GM12891 (cell line): ENCODE measurements around the gene STX11.

Experiments used
- POLR2A ChIP-seq: IDR thresholded peaks from 2 replicates; pipeline ENCODE4 v1.6.1; 2011; ENCODE audit warnings: low read depth, low read length, control low read depth
- POLR2AphosphoS5 ChIP-seq: IDR thresholded peaks from 2 replicates; pipeline ENCODE4 v1.6.1; 2011; ENCODE audit warnings: low read depth, low read length, control low read depth
- SPI1 ChIP-seq: IDR thresholded peaks from 2 replicates; pipeline ENCODE4 v1.6.1; 2011; ENCODE audit warnings: low read depth, low read length, control low read depth
- TAF1 ChIP-seq: IDR thresholded peaks from 2 replicates; pipeline ENCODE4 v1.6.1; 2011; ENCODE audit warnings: low read depth, low read length, control low read depth

GRCh38 chr6:144217797-144218196 is 67.5 kb downstream of the STX11 start:
- TF ChIP-seq POLR2A (no peak), POLR2AphosphoS5 (no peak), TAF1 (no peak), SPI1 (no peak)
